Mesodermal cell (in vitro differentiated cells): ENCODE measurements around the gene CPEB4.

Experiments used
- H3K27ac ChIP-seq: 2 replicates; pipeline ENCODE4 v1.7.0; 2013; ENCODE audit warnings: mild to moderate bottlenecking, low read depth, low read length, moderate library complexity; ENCODE audit not compliant: severe bottlenecking
- H3K36me3 ChIP-seq: 2 replicates; pipeline ENCODE4 v1.7.1; 2013; ENCODE audit warnings: mild to moderate bottlenecking, low read length, moderate library complexity; ENCODE audit not compliant: control insufficient read depth, insufficient read depth
- H3K4me1 ChIP-seq: one replicate; pipeline ENCODE4 v1.7.1; 2013; ENCODE audit warnings: mild to moderate bottlenecking, low read length; ENCODE audit not compliant: insufficient read depth, control insufficient read depth, poor library complexity, severe bottlenecking
- H3K4me3 ChIP-seq: 2 replicates; pipeline ENCODE4 v1.7.0; 2013; ENCODE audit warnings: low read length, control low read depth, mild to moderate bottlenecking; ENCODE audit not compliant: insufficient read depth, poor library complexity, severe bottlenecking; ENCODE audit errors: extremely low read depth
- H3K9me3 ChIP-seq: 2 replicates; pipeline ENCODE4 v1.7.1; 2013; ENCODE audit warnings: mild to moderate bottlenecking, low read length, moderate library complexity; ENCODE audit not compliant: control insufficient read depth
- WGBS, 2 experiments: methylation state at CpG; one replicate each; pipeline ENCODE4 v1.1.5; 2013; ENCODE audit warnings: missing lambda C conversion rate in 2 of 2; ENCODE audit not compliant: insufficient coverage in 2 of 2; 5-methylcytosine and 5-hydroxymethylcytosine counted together

The CPEB4 gene

DNA sequence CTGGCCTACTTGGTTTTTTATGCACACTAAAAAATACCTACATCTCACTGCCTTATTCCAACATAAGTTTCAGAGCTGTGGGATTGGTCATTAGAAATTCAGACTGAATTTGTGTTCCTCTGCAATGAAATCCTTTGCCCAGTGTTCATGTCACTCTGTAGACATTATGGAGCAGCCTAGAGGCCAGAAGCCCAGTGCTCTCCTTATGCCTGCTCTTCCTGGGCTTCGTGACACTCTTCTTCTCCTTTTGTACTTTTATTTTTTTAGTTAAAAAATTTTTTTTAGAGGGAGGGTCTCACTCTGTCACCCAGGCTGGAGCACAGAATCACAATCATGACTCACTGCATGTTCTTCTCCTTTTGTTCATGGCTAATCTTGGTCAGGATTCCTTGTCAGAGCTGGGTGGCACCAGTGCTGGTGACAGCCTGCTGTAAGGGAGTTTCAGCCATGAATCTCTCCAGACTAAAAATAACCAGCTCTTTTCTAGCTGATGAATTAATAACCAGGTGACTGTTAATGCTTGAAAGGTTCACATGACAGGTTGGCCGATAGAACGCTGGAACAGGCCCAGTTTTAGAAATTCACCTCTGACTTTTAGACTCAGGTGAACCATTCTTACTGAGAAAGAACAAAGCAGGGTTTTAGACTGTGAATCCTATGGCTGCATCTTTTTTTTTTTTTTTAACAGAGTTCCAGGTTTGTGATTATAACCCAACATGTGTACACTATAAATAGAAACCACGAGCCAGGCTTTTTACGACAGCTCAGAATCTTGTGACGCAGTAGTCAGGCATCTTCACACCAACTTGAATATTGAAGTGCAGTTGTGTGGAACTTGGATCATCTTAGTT is 66.7 kb downstream of the CPEB4 start:
- Histone ChIP-seq H3K36me3 (peaks cover 64% of the 10 kb centered on the region), H3K9me3 (no peaks in the 10 kb centered on the region), H3K4me3 (no peak overlapping the region), H3K4me1 (peaks cover 6% of the 10 kb centered on the region), H3K27ac (no peak overlapping the region)
- 90 to 100% methylated on average over 2 of the region's 6 CpGs for WGBS, 2 experiments

DNA sequence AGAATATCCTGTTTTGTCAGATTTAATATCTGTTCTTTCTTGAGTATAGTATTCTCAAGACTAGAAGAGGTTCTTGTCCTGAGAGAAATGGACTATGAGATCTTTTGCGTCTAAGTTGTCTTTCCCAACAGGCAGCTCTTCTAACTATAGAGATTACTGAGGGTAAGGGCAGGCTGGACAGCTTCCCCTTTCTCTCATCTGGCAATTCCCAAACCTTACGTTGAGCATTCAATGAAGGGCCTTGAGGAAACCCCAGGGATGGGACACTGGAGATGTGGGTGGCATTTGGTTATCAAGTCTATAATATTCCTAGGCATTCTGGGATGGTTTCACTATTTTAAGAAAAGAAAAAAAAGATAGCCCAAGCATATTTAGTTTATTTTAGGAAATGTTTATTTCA is 72.8 kb downstream of the CPEB4 start:
- Histone ChIP-seq H3K9me3 (no peaks in the 10 kb centered on the region), H3K27ac (no peak overlapping the region)
- 100% methylated on average over 1 of the region's 2 CpGs; no CpG with 5 or more reads in 1 of the 2 experiments for WGBS, 2 experiments

DNA sequence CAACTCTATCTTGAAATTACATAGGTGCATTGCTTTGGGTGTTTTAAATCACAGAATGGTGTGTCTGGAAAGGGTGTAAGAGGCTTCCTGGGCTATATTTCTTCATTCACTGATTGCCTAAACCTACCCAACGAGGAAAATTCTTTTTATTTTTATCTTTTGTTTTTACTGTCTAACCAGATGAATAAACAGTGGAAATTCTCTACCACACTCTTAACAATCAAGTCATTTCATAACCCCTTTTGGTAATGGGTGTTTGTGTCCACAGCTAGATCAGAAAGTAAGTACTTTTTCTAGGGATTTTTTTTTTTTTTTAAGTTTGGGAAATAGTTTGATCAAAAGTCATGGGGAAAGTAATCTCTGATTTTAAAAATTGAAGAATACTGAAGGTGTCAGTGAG is 73.3 kb downstream of the CPEB4 start:
- no CpG with 5 or more reads among the region's 1 CpG for WGBS, 2 experiments
- peaks cover 13% of the 10 kb centered on the region for H3K36me3 ChIP-seq
- no peak overlapping the region for H3K4me3 ChIP-seq
- peaks cover 12% of the 10 kb centered on the region for H3K4me1 ChIP-seq
- H3K9me3 ChIP-seq = no peaks in the 10 kb centered on the region
- no peak overlapping the region for H3K27ac ChIP-seq

More for the DNA sequence above, 72.8 kb downstream of the CPEB4 start:
- Histone ChIP-seq H3K36me3 (peaks cover 16% of the 10 kb centered on the region), H3K4me1 (peaks cover 12% of the 10 kb centered on the region), H3K4me3 (no peak overlapping the region)

DNA sequence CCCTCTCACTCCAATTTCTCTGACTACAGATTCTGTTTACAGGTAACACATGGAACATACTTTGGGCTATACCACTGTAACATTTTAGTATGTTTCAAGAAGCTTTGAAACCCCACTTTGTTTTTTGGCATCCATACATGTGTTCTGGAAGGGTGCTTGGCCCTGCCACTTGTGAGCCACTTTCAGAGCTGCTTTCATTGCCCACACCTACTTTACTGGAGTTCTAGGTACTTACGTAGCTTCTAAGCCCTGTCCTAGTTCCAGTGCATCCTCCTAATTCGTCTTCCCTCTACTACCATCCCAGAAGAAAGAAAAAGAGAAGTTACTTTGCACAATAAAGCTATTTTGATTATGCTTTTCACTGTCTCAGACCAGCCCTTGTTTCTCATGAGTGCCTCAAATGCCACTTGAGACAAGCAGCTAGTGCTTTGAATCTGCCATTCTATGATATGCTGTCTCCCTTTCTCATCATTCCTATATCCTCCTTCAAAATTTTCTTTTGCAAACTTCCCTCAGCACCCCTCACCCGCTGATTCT is 74.4 kb downstream of the CPEB4 start:
- Histone ChIP-seq H3K4me3 (no peak overlapping the region), H3K27ac (no peak overlapping the region), H3K4me1 (peaks cover 12% of the 10 kb centered on the region), H3K9me3 (no peaks in the 10 kb centered on the region), H3K36me3 (peaks cover 12% of the 10 kb centered on the region)
- 85 to 88% methylated on average over 2 to 3 of the region's 3 CpGs for WGBS, 2 experiments

DNA sequence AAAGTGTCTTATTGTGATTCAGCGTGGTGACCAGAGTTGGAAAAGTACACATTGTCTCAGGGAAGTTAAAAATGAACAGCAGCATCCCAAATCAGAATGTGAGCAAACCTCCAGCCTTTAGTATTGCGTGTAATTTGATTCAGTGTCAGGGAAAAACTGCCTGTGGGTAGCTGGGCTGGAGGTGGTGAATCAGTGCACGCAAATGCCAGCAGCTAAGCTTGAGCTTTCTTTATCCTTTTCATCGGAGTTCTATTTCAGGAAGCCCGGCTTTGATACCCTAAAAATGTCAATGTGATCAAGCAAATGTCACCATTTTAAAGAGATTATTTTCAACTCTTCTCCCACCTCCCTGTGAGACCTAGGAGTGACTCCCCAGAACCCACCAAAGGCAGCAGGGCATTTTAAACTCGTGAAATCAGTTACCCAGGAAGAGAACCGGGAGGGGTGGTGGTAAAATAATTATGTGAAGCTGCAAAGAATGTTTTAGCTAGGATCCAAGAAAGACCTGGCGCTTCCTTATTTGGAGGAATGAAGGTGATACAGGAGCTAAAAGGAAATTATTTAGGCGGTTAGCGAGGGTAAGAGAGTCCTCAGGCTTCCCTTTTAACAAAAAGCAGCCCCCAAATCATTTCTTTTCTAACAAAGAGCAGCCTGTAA is 75.2 kb downstream of the CPEB4 start:
- peak overlapping the region; percentile 61 for H3K27ac ChIP-seq
- whole genome bisulfite sequencing, 2 experiments = 53 to 71% methylated on average over 7 to 8 of the region's 10 CpGs
- peaks cover 6% of the 10 kb centered on the region for H3K36me3 ChIP-seq
- H3K4me3 ChIP-seq = no peak overlapping the region
- H3K9me3 ChIP-seq = no peaks in the 10 kb centered on the region
- H3K4me1 ChIP-seq = peaks cover 16% of the 10 kb centered on the region

DNA sequence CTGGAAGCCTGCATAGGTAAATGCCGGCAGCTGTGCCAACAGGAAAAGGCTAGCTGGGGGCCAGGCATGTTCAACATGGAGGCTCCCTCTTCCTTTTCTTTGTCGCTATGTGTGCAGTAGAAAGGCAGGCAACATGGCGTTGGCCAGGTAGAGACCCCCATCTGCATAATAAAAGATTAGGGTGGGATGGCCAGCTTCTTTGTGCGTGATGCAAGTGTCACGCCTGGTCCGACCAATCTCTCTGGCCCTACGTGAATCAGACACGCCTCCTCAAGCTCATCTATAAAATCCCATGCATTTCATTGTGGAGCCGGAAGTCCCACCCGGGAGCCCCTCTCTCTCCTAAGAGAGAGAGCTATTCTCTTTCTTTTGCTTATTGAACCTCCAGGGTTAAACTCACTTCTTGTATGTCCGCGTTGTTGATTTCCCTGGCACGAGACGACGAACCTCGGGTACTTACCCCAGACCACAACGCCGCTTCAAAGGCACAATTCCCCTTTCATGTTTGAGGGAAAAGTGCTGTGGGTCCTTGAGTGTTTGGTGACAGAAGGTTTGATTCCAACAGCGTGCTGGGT is 75.8 kb downstream of the CPEB4 start:
- H3K27ac ChIP-seq = no peak overlapping the region

DNA sequence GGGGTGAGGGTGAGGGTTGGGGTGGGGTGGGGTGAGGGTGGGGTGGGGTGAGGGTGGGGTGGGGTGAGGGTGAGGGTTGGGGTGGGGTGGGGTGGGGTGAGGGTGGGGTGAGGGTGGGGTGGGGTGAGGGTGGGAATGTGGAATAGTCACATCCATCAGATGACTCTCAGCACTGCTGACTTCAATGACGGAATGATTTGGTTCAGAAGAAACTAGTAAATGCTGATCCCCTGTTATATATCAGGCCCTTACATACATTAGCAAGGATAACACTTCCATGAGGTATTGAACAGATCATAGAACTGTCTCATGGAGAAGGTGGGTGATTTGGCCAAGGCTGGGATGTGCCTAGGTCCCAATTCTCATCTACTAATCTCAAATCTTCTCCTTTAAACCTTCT is 76.4 kb downstream of the CPEB4 start:
- Histone ChIP-seq H3K27ac (no peak overlapping the region), H3K4me3 (no peak overlapping the region), H3K9me3 (no peaks in the 10 kb centered on the region), H3K4me1 (peaks cover 27% of the 10 kb centered on the region), H3K36me3 (peaks cover 3% of the 10 kb centered on the region)
- WGBS, 2 experiments = no CpG with 5 or more reads among the region's 1 CpG

More for the DNA sequence above, 75.8 kb downstream of the CPEB4 start:
- Histone ChIP-seq H3K4me3 (no peak overlapping the region), H3K36me3 (peaks cover 4% of the 10 kb centered on the region), H3K4me1 (peaks cover 22% of the 10 kb centered on the region), H3K9me3 (no peaks in the 10 kb centered on the region)
- WGBS, 2 experiments = 84 to 90% methylated on average over 11 to 16 of the region's 19 CpGs

DNA sequence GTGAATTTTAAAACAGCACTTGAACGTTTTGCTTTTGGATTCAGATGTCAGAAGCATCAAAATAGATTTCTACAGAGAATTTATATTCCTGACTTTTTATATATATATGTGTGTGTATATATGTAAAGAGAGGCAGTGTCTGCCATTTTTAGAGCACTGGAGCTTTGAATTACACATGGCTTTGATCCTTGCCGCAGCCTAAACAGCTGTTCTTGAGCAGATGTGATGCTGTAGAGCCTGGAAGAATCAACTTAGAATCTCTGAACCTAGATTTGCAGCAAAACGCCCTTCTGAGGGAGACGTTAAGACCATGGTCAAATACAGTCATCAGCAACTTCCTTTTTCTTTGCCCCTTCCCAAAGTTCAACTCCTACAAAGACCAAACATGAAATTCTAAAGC is 79.1 kb downstream of the CPEB4 start:
- WGBS, 2 experiments = 85 to 97% methylated on average over 3 of the region's 4 CpGs
- H3K4me1 ChIP-seq = peaks cover 40% of the 10 kb centered on the region
- H3K4me3 ChIP-seq = no peak overlapping the region
- no peaks in the 10 kb centered on the region for H3K9me3 ChIP-seq
- H3K27ac ChIP-seq = no peak overlapping the region
- H3K36me3 ChIP-seq = no peaks in the 10 kb centered on the region

DNA sequence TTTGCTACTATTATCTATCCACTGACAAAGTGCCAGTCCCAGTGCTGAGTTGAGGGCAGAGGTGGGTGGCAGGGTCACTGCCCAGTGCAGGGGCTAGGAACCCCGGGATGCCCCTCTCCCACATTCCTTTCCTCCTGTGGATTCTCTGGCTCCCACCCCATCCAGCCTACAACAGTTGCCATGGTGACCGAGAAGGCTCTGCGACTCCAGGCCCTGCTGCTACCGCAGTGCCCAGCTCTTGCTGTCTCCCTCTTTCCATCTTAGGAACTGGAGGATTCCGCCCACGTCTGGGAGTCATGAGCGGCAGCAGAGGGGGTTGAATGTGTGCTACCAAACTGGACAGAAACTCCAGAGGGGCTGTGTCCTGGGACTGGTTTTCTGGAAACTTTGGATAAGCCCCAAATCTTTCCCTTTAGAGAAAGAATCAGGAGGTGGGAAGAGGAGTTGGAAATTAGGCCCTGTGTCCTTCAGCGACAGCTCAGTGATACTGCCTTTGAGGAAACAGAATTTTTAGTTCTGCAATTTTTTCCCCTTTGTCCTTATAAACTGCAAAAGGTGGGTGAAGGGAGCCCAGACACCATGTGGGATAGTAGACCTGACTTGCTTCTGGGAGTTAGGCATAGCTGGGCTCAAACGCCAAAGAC is 80.1 kb downstream of the CPEB4 start:
- Histone ChIP-seq H3K4me1 (peaks cover 32% of the 10 kb centered on the region), H3K9me3 (no peaks in the 10 kb centered on the region), H3K4me3 (no peak overlapping the region), H3K36me3 (no peaks in the 10 kb centered on the region), H3K27ac (peak overlapping the region; percentile 36)
- WGBS, 2 experiments = 61 to 67% methylated on average over 4 to 6 of the region's 9 CpGs
